K562 (cell line): ENCODE data around the gene QRICH1. TPM values are rescaled to one million over a fixed set of nuclear protein-coding genes. Genes with fewer than 3 reads are reported as not detected.

ENCODE experiments used
- ARNT ChIP-seq, 2 experiments: fragments of 450-650 bp; IDR thresholded peaks; 2 replicates each; pipeline ENCODE4 v1.6.1; 2016; ENCODE audit warnings: mild to moderate bottlenecking in 1 of 2
- CBX2 ChIP-seq: fragments of 200-600 bp; sonication (generic); IDR thresholded peaks from one replicate; pipeline ENCODE4 v1.6.1; 2012; ENCODE audit warnings: mild to moderate bottlenecking, low read length, inconsistent platforms; ENCODE audit not compliant: insufficient read depth, poor library complexity, severe bottlenecking
- CBX3 ChIP-seq, 2 experiments: IDR thresholded peaks; 1 replicate in 1 of 2; 2 replicates in 1 of 2; pipeline ENCODE4 v1.6.1; 2012; ENCODE audit warnings: inconsistent platforms in 2 of 2, low read length in 2 of 2, borderline replicate concordance in 1 of 2, control low read depth in 1 of 2
- FOXP1 ChIP-seq: sonication (generic); formaldehyde crosslinking; IDR thresholded peaks from 2 replicates; pipeline ENCODE4 v1.8.0; 2022; ENCODE audit warnings: mild to moderate bottlenecking, missing genetic modification reagents
- HMG20A ChIP-seq: fragments of 450-650 bp; formaldehyde crosslinking; conservative IDR thresholded peaks from 2 replicates; pipeline ENCODE4 v1.4.0; 2020; ENCODE audit warnings: mild to moderate bottlenecking, mixed read lengths
- POLR2H ChIP-seq: IDR thresholded peaks from 2 replicates; pipeline ENCODE4 v1.6.1; 2016; ENCODE audit warnings: missing genetic modification characterization, low read depth, mild to moderate bottlenecking, control low read depth, missing compliant biosample characterization, moderate library complexity
- PRPF4 ChIP-seq: fragments of 200-400 bp; formaldehyde crosslinking; IDR thresholded peaks from one replicate; pipeline ENCODE4 v1.6.1; 2017; ENCODE audit warnings: low read length, low read depth, mild to moderate bottlenecking; ENCODE audit not compliant: insufficient read depth, poor library complexity, severe bottlenecking
- PYGO2 ChIP-seq: fragments of 450-650 bp; IDR thresholded peaks from 2 replicates; pipeline ENCODE4 v1.6.1; 2016; ENCODE audit warnings: mild to moderate bottlenecking, missing genetic modification characterization, moderate library complexity, missing compliant biosample characterization
- SRSF9 ChIP-seq: fragments of 200-400 bp; formaldehyde crosslinking; IDR thresholded peaks from 2 replicates; pipeline ENCODE4 v1.6.1; 2017; ENCODE audit warnings: low read depth, low read length, borderline replicate concordance
- STAT5B ChIP-seq: fragments of 250-450 bp; sonication (Bioruptor Pico); IDR thresholded peaks from 2 replicates; pipeline ENCODE4 v1.8.0; 2021; ENCODE audit warnings: mild to moderate bottlenecking, inconsistent platforms
- TEAD1 ChIP-seq, 2 experiments: fragments of 450-650 bp in 1 of 2; sonication (generic) in 1 of 2; formaldehyde crosslinking; IDR thresholded peaks; 2 replicates each; pipeline versions ENCODE4 v1.4.0 to v1.8.0; 2020 to 2022; ENCODE audit warnings: mild to moderate bottlenecking in 2 of 2, missing genetic modification reagents in 1 of 2
- ZBTB11 ChIP-seq, 3 experiments: fragments of 200-800 bp in 1 of 3; fragments of 250-450 bp in 1 of 3; fragments of 450-650 bp in 1 of 3; sonication (Bioruptor Pico) in 1 of 3; sonication (Bioruptor generic) in 1 of 3; formaldehyde crosslinking in 1 of 3; IDR thresholded peaks; 2 replicates each; pipeline versions ENCODE4 v1.6.1 to v1.8.0; 2016 to 2022; ENCODE audit warnings: mild to moderate bottlenecking in 2 of 3, missing genetic modification characterization in 2 of 3, missing compliant biosample characterization in 1 of 3, moderate library complexity in 1 of 3
- ZNF146 ChIP-seq: IDR thresholded peaks from one replicate; pipeline ENCODE4 v1.6.1; 2018; ENCODE audit warnings: missing compliant biosample characterization; ENCODE audit not compliant: unreplicated experiment
- ZNF449 ChIP-seq: fragments of 250-450 bp; sonication (Bioruptor Pico); IDR thresholded peaks from 2 replicates; pipeline ENCODE4 v1.8.0; 2022; ENCODE audit warnings: moderate library complexity, mild to moderate bottlenecking, inconsistent platforms
- ZNF592 ChIP-seq: fragments of 450-650 bp; IDR thresholded peaks from 2 replicates; pipeline ENCODE4 v1.6.1; 2017; ENCODE audit warnings: antibody characterized with exemption, mild to moderate bottlenecking
- ZNF696 ChIP-seq: fragments of 250-450 bp; sonication (Bioruptor Pico); conservative IDR thresholded peaks from 2 replicates; pipeline ENCODE4 v1.4.0; 2020; ENCODE audit warnings: mild to moderate bottlenecking, moderate library complexity
- polyA plus RNA-seq, 8 experiments: library from polyadenylated mRNA; depleted of rRNA in 4 of 8; stranded (reverse) in 5 of 8; unstranded in 3 of 8; fragments of >200 nt; fragmentation: Nextera tagmentation in 2 of 8; fragmentation: Illumina TruSeq in 1 of 8; extraction: Ambion mirVana in 2 of 8; extraction: Trizol in 1 of 8; gene quantifications; 2 replicates each; pipeline versions ENCODE4 v1.2.1 to v1.2.3, GENCODE V29; 2011 to 2014; ENCODE audit warnings: inconsistent platforms in 1 of 8, missing spikeins in 1 of 8
- total RNA-seq, 7 experiments: library from RNA; depleted of rRNA in 6 of 7; stranded (reverse); fragments of >200 nt in 6 of 7; fragmentation: Illumina TruSeq in 2 of 7; extraction: Trizol in 2 of 7; gene quantifications; 2 replicates each; pipeline versions ENCODE4 v1.2.1 to v1.2.3, GENCODE V29; 2011 to 2021; ENCODE audit warnings: low replicate concordance in 1 of 7

QRICH1 gene
- total and polyA plus RNA-seq, 9 of the 15 experiments (the other 6 are each of a cell fraction or from before 2014, with no cell fraction given) = 20.1 to 99.2 (median 56.7) TPM

GRCh38 chr3:49093853-49094767, at the start of gene QRICH1 (continued):
- TF ChIP-seq ZBTB11 (CRISPR knock-in tag; IDR thresholded peaks at IDR 0.05) (0 out of 6 replicates have a peak, but pooled peaks of 1 of the 3 experiments have one; percentile 34), PYGO2 (tag) (no peak), ZNF146 (CRISPR knock-in tag) (no peak), ZNF449 (no peak), CBX3 (IDR thresholded peaks at IDR 0.05; ENCODE audit: borderline replicate concordance in 1 of 2, low read length in 2 of 2) (no peak), CBX2 (no peak), STAT5B (CRISPR knock-in tag) (no peak), SRSF9 (no peak), TEAD1 (CRISPR knock-in tag; IDR thresholded peaks at IDR 0.05) (0 out of 4 replicates have a peak, but pooled peaks of 1 of the 2 experiments have one; percentile 47), HMG20A (no peak), ZNF592 (no peak), ZNF696 (no peak), FOXP1 (CRISPR knock-in tag) (no peak), PRPF4 (no peak), POLR2H (tag) (peak; percentile 82), ARNT (IDR thresholded peaks at IDR 0.05) (0 out of 4 replicates have a peak, but pooled peaks of 1 of the 2 experiments have one; percentile 39)
